Endodermal cell (in vitro differentiated cells): Measurements from ENCODE around the gene CLDND2. TPM values are rescaled to one million over a fixed set of nuclear protein-coding genes. Genes with fewer than 3 reads are reported as not detected.

ENCODE experiments used
- DNase-seq: peaks from one replicate; pipeline ENCODE4 v3.0.0-alpha.2; 2017
- H3K27ac ChIP-seq: 2 replicates; pipeline ENCODE4 v1.5.1; 2013; ENCODE audit warnings: mild to moderate bottlenecking, low read depth, low read length, moderate library complexity
- H3K27me3 ChIP-seq: 2 replicates; pipeline ENCODE4 v1.6.1; 2013; ENCODE audit warnings: mild to moderate bottlenecking, low read length, moderate library complexity; ENCODE audit not compliant: insufficient read depth, control insufficient read depth, poor library complexity, severe bottlenecking
- H3K36me3 ChIP-seq: 2 replicates; pipeline ENCODE4 v1.7.0; 2013; ENCODE audit warnings: mild to moderate bottlenecking, low read length, moderate library complexity; ENCODE audit not compliant: control insufficient read depth, insufficient read depth
- H3K4me1 ChIP-seq: one replicate; pipeline ENCODE4 v1.7.0; 2013; ENCODE audit warnings: low read length; ENCODE audit not compliant: control insufficient read depth, insufficient read depth
- H3K4me3 ChIP-seq: 2 replicates; pipeline ENCODE4 v1.5.1; 2013; ENCODE audit warnings: mild to moderate bottlenecking, low read length, moderate library complexity
- H3K9ac ChIP-seq: 2 replicates; pipeline ENCODE4 v1.6.1; 2013; ENCODE audit warnings: mild to moderate bottlenecking, low read length, moderate library complexity; ENCODE audit not compliant: poor library complexity, severe bottlenecking; ENCODE audit errors: extremely low read depth
- H3K9me3 ChIP-seq: 2 replicates; pipeline ENCODE4 v1.6.1; 2013; ENCODE audit warnings: mild to moderate bottlenecking, low read length, moderate library complexity; ENCODE audit not compliant: control insufficient read depth
- H3K27ac Mint-ChIP-seq: 2 replicates; pipeline ENCODE4 v1.8.0; 2020; ENCODE audit warnings: mixed read lengths
- H3K27me3 Mint-ChIP-seq: 2 replicates; pipeline ENCODE4 v1.8.0; 2021; ENCODE audit warnings: mild to moderate bottlenecking, mixed read lengths; ENCODE audit not compliant: insufficient read depth
- H3K36me3 Mint-ChIP-seq: 2 replicates; pipeline ENCODE4 v1.8.0; 2020; ENCODE audit warnings: low read depth, mixed read lengths
- H3K4me1 Mint-ChIP-seq: 2 replicates; pipeline ENCODE4 v1.8.0; 2020; ENCODE audit warnings: mixed read lengths
- H3K4me3 Mint-ChIP-seq: 2 replicates; pipeline ENCODE4 v1.8.0; 2020; ENCODE audit warnings: mild to moderate bottlenecking, moderate library complexity, mixed read lengths
- H3K9me3 Mint-ChIP-seq: 2 replicates; pipeline ENCODE4 v1.8.0; 2020; ENCODE audit warnings: mild to moderate bottlenecking, mixed read lengths
- CTCF ChIP-seq: fragments of 200-600 bp; sonication (generic); conservative IDR thresholded peaks from 2 replicates; pipeline ENCODE4 v1.5.0; 2021; ENCODE audit warnings: antibody characterized with exemption, mild to moderate bottlenecking
- WGBS, 2 experiments: methylation state at CpG; one replicate each; pipeline versions ENCODE4 v1.1.5 to v1.1.7; 2013; ENCODE audit warnings: missing lambda C conversion rate in 2 of 2, mixed read lengths in 1 of 2; ENCODE audit not compliant: insufficient coverage in 1 of 2, insufficient read length in 1 of 2; 5-methylcytosine and 5-hydroxymethylcytosine counted together
- total RNA-seq, 2 donors: library from RNA; stranded (reverse); fragmentation: NEBNext Ultra II Directional in 1 of 2; extraction: Animal tissue kit (Norgen Biotek cat#: 25700) in 1 of 2; gene quantifications; 2 replicates in 1 of 2; 3 replicates in 1 of 2; pipeline ENCODE4 v1.2.1, GENCODE V29; 2021

CLDND2 gene
- total RNA-seq, 2 donors from 2014 or later, result 1.3 to 2.5 TPM

- no peak overlapping the region for H3K27ac Mint-ChIP-seq
- no peak for DNase-seq
- peaks cover 8% of the 10 kb centered on the region for H3K9me3 Mint-ChIP-seq
- Histone ChIP-seq H3K4me1 (no peaks in the 10 kb centered on the region), H3K27ac (no peak overlapping the region), H3K9me3 (peaks cover 7% of the 10 kb centered on the region), H3K9ac (no peak overlapping the region), H3K4me3 (no peak overlapping the region), H3K36me3 (no peaks in the 10 kb centered on the region), H3K27me3 (no peaks in the 10 kb centered on the region)
- H3K4me1 Mint-ChIP-seq, result no peaks in the 10 kb centered on the region
- H3K4me3 Mint-ChIP-seq, result no peak overlapping the region
- no peak for TF ChIP-seq CTCF
- peaks cover 17% of the 10 kb centered on the region for H3K36me3 Mint-ChIP-seq
- WGBS, 2 experiments, result 79% methylated on average over 1 of the region's 1 CpG; no CpG with 5 or more reads in 1 of the 2 experiments
- H3K27me3 Mint-ChIP-seq, result peaks cover 4% of the 10 kb centered on the region
These were observed 50.8 kb downstream of the CLDND2 start for GRCh38 chr19:51317968-51318367.

GRCh38 chr19:51317376-51317775, 51.4 kb downstream of the CLDND2 start:
- Mint-ChIP-seq H3K4me3 (no peak overlapping the region), H3K27me3 (peaks cover 4% of the 10 kb centered on the region)
- 97 to 100% methylated on average over 3 of the region's 3 CpGs for WGBS, 2 experiments

More at GRCh38 chr19:51317376-51317775, 51.4 kb downstream of the CLDND2 start:
- Histone ChIP-seq H3K9ac (no peak overlapping the region), H3K4me1 (no peaks in the 10 kb centered on the region), H3K27ac (no peak overlapping the region), H3K27me3 (no peaks in the 10 kb centered on the region), H3K4me3 (no peak overlapping the region), H3K36me3 (no peaks in the 10 kb centered on the region), H3K9me3 (peaks cover 7% of the 10 kb centered on the region)
- Mint-ChIP-seq H3K9me3 (peaks cover 8% of the 10 kb centered on the region), H3K36me3 (peaks cover 17% of the 10 kb centered on the region), H3K27ac (no peak overlapping the region), H3K4me1 (peaks cover 3% of the 10 kb centered on the region)
- no peak for DNase-seq
- TF ChIP-seq CTCF, result no peak

Other genes with a start within 250 kb of the CLDND2 start
- gene SIGLEC9, start 244.1 kb downstream of the CLDND2 start, total RNA-seq, result not detected
- gene SIGLEC7, start 226.7 kb downstream of the CLDND2 start, total RNA-seq, result not detected
- not detected for gene CD33, start 143.9 kb downstream of the CLDND2 start, total RNA-seq
- gene SIGLECL1, start 117.9 kb downstream of the CLDND2 start, total RNA-seq, result not detected
- 10 to 100 TPM; 42.7 to 49.4 TPM for gene IGLON5, start 57.4 kb downstream of the CLDND2 start, total RNA-seq
- gene VSIG10L, start 26.9 kb downstream of the CLDND2 start, total RNA-seq, result 10 to 100 TPM in 1 of 2 donors, 1 to 10 TPM in 1; 6.4 to 11.5 TPM
- gene ETFB, start 2.6 kb downstream of the CLDND2 start, total RNA-seq, result 10 to 100 TPM; 54.3 to 77.3 TPM
- not detected for gene NKG7, start 3.7 kb upstream of the CLDND2 start, total RNA-seq
- not detected for gene LIM2, start 19.0 kb upstream of the CLDND2 start, total RNA-seq
- 1 to 10 TPM; 1.4 to 1.8 TPM for gene C19orf84, start 21.6 kb upstream of the CLDND2 start, total RNA-seq
- not detected for gene SIGLEC10, start 48.6 kb upstream of the CLDND2 start, total RNA-seq
- gene SIGLEC8, start 89.5 kb upstream of the CLDND2 start, total RNA-seq, result not detected
- not detected for gene CEACAM18, start 109.5 kb upstream of the CLDND2 start, total RNA-seq
- gene SIGLEC12, start 132.8 kb upstream of the CLDND2 start, total RNA-seq, result not detected
- gene SIGLEC6, start 162.7 kb upstream of the CLDND2 start, total RNA-seq, result under 1 TPM in 1 of 2 donors, not detected in 1; 0.26 TPM
- gene ZNF175, start 202.3 kb upstream of the CLDND2 start, total RNA-seq, result 10 to 100 TPM; 10.8 to 11.3 TPM